Activated naive CD8-positive, alpha-beta T cell treated with anti-CD3 and anti-CD28 coated beads, Interleukin-2, amount 50 U/mL, for 24 hours (primary cell): ENCODE results near the gene PRRT2.

Experiments
- ATAC-seq: fragments of 150-1000 bp; cut with Tn5 transposase; one replicate; pipeline ENCODE4 v1.10.0; 2021
- DNase-seq: peaks from one replicate; pipeline ENCODE4 v3.0.0; 2021
- H3K27ac Mint-ChIP-seq: one replicate; pipeline ENCODE4 v1.8.0; 2021; ENCODE audit warnings: mild to moderate bottlenecking, mixed read lengths
- H3K27me3 Mint-ChIP-seq: one replicate; pipeline ENCODE4 v1.8.0; 2021; ENCODE audit warnings: mixed read lengths
- H3K36me3 Mint-ChIP-seq: one replicate; pipeline ENCODE4 v1.8.0; 2021; ENCODE audit warnings: low read depth, mixed read lengths
- H3K4me1 Mint-ChIP-seq: one replicate; pipeline ENCODE4 v1.8.0; 2021; ENCODE audit warnings: mixed read lengths
- H3K4me3 Mint-ChIP-seq: one replicate; pipeline ENCODE4 v1.8.0; 2021; ENCODE audit warnings: mild to moderate bottlenecking, moderate library complexity, mixed read lengths
- H3K9me3 Mint-ChIP-seq: one replicate; pipeline ENCODE4 v1.8.0; 2021; ENCODE audit warnings: mixed read lengths

Gene PRRT2

GRCh38 chr16:29813644-29814562, 1.9 kb downstream of the PRRT2 start:
- peaks cover 62% of the 10 kb centered on the region for H3K4me1 Mint-ChIP-seq
- DNase-seq, result no peak
- no peak for ATAC-seq
- peaks cover 9% of the 10 kb centered on the region for H3K27me3 Mint-ChIP-seq
- no peaks in the 10 kb centered on the region for H3K9me3 Mint-ChIP-seq
- no peak overlapping the region for H3K4me3 Mint-ChIP-seq
- H3K27ac Mint-ChIP-seq, result no peak overlapping the region
- peaks cover 31% of the 10 kb centered on the region for H3K36me3 Mint-ChIP-seq

GRCh38 chr16:29814592-29814991, 2.6 kb downstream of the PRRT2 start:
- Mint-ChIP-seq H3K36me3 (peaks cover 33% of the 10 kb centered on the region), H3K4me1 (peaks cover 67% of the 10 kb centered on the region), H3K27ac (peak overlapping the region; percentile 99), H3K4me3 (peak overlapping the region; percentile 98), H3K9me3 (no peaks in the 10 kb centered on the region), H3K27me3 (peaks cover 9% of the 10 kb centered on the region)
- DNase-seq (no peak), ATAC-seq (no peak)

GRCh38 chr16:29815032-29815721, 3.2 kb downstream of the PRRT2 start:
- DNase-seq (peak; percentile 56), ATAC-seq (no peak)
- Mint-ChIP-seq H3K27ac (peak overlapping the region; percentile 99), H3K4me3 (peak overlapping the region; percentile 98), H3K36me3 (peaks cover 29% of the 10 kb centered on the region), H3K9me3 (no peaks in the 10 kb centered on the region), H3K4me1 (peaks cover 67% of the 10 kb centered on the region), H3K27me3 (peaks cover 9% of the 10 kb centered on the region)

- peak; percentile 67 for ATAC-seq
- H3K9me3 Mint-ChIP-seq, result no peaks in the 10 kb centered on the region
- H3K27me3 Mint-ChIP-seq, result peaks cover 9% of the 10 kb centered on the region
- H3K4me1 Mint-ChIP-seq, result peaks cover 65% of the 10 kb centered on the region
- H3K4me3 Mint-ChIP-seq, result peak within 1 kb of the TSS; percentile 98
- peak; percentile 97 for DNase-seq
- peaks cover 25% of the 10 kb centered on the region for H3K36me3 Mint-ChIP-seq
- H3K27ac Mint-ChIP-seq, result peak within 1 kb of the TSS; percentile 99
Measured at GRCh38 chr16:29815793-29816693, 4.0 kb downstream of the PRRT2 start, which contains the start of gene PAGR1. Gene PAGR1, plus strand, starts transcription at chr16:29816152. Its CDS starts 374 bp downstream, at chr16:29816526.

- H3K27me3 Mint-ChIP-seq, result peaks cover 9% of the 10 kb centered on the region
- no peaks in the 10 kb centered on the region for H3K9me3 Mint-ChIP-seq
- H3K36me3 Mint-ChIP-seq, result peaks cover 24% of the 10 kb centered on the region
- H3K4me3 Mint-ChIP-seq, result peak overlapping the region; percentile 98
- ATAC-seq, result peak; percentile 47
- peak; percentile 72 for DNase-seq
- peaks cover 64% of the 10 kb centered on the region for H3K4me1 Mint-ChIP-seq
- H3K27ac Mint-ChIP-seq, result peak overlapping the region; percentile 99
Measured at GRCh38 chr16:29816694-29817441, 4.9 kb downstream of the PRRT2 start.

GRCh38 chr16:29818082-29818481, 6.1 kb downstream of the PRRT2 start:
- peak overlapping the region; percentile 98 for H3K4me3 Mint-ChIP-seq
- H3K9me3 Mint-ChIP-seq, result no peaks in the 10 kb centered on the region

GRCh38 chr16:29819506-29819905, 7.5 kb downstream of the PRRT2 start:
- ATAC-seq, result no peak
- Mint-ChIP-seq H3K27ac (peak overlapping the region; percentile 93), H3K36me3 (peaks cover 24% of the 10 kb centered on the region), H3K4me1 (peaks cover 83% of the 10 kb centered on the region), H3K9me3 (no peaks in the 10 kb centered on the region), H3K4me3 (peak overlapping the region; percentile 87), H3K27me3 (peaks cover 4% of the 10 kb centered on the region)
- DNase-seq, result no peak

More at GRCh38 chr16:29818082-29818481, 6.1 kb downstream of the PRRT2 start:
- peaks cover 71% of the 10 kb centered on the region for H3K4me1 Mint-ChIP-seq
- no peak for ATAC-seq
- peaks cover 4% of the 10 kb centered on the region for H3K27me3 Mint-ChIP-seq
- no peak for DNase-seq
- peak overlapping the region; percentile 74 for H3K27ac Mint-ChIP-seq
- H3K36me3 Mint-ChIP-seq, result peaks cover 24% of the 10 kb centered on the region

GRCh38 chr16:29820271-29820701, 8.3 kb downstream of the PRRT2 start, which contains the start of gene MVP:
Gene MVP, plus strand, starts transcription at chr16:29820462. Its CDS starts 10,088 bp downstream, at chr16:29830550.
- H3K27ac Mint-ChIP-seq, result peak within 1 kb of the TSS; percentile 93
- H3K36me3 Mint-ChIP-seq, result peaks cover 24% of the 10 kb centered on the region
- peaks cover 4% of the 10 kb centered on the region for H3K27me3 Mint-ChIP-seq
- H3K4me3 Mint-ChIP-seq, result peak within 1 kb of the TSS; percentile 87
- peaks cover 83% of the 10 kb centered on the region for H3K4me1 Mint-ChIP-seq
- no peaks in the 10 kb centered on the region for H3K9me3 Mint-ChIP-seq
- ATAC-seq (no peak), DNase-seq (peak; percentile 54)

- peak overlapping the region; percentile 93 for H3K27ac Mint-ChIP-seq
- H3K27me3 Mint-ChIP-seq, result no peaks in the 10 kb centered on the region
- ATAC-seq, result peak; percentile 20
- DNase-seq, result peak; percentile 62
- peaks cover 20% of the 10 kb centered on the region for H3K36me3 Mint-ChIP-seq
- H3K4me3 Mint-ChIP-seq, result peak overlapping the region; percentile 87
- peaks cover 83% of the 10 kb centered on the region for H3K4me1 Mint-ChIP-seq
- H3K9me3 Mint-ChIP-seq, result no peaks in the 10 kb centered on the region
Measured at GRCh38 chr16:29820730-29821642, 9.0 kb downstream of the PRRT2 start.

GRCh38 chr16:29821643-29822115, 9.7 kb downstream of the PRRT2 start:
- ATAC-seq, result no peak
- DNase-seq, result no peak
- peaks cover 90% of the 10 kb centered on the region for H3K4me1 Mint-ChIP-seq
- peak overlapping the region; percentile 87 for H3K4me3 Mint-ChIP-seq
- H3K27me3 Mint-ChIP-seq, result no peaks in the 10 kb centered on the region
- H3K9me3 Mint-ChIP-seq, result no peaks in the 10 kb centered on the region
- H3K27ac Mint-ChIP-seq, result peak overlapping the region; percentile 93
- peaks cover 20% of the 10 kb centered on the region for H3K36me3 Mint-ChIP-seq

GRCh38 chr16:29824589-29825144, 12.7 kb downstream of the PRRT2 start:
- ATAC-seq (no peak), DNase-seq (no peak)
- H3K4me1 Mint-ChIP-seq, result peaks cover 90% of the 10 kb centered on the region
- no peaks in the 10 kb centered on the region for H3K27me3 Mint-ChIP-seq
- no peaks in the 10 kb centered on the region for H3K9me3 Mint-ChIP-seq
- peaks cover 1% of the 10 kb centered on the region for H3K36me3 Mint-ChIP-seq
- H3K27ac Mint-ChIP-seq, result peak overlapping the region; percentile 93
- peak overlapping the region; percentile 54 for H3K4me3 Mint-ChIP-seq
